ENCODE measurements around the gene QSOX2. TPM values are rescaled to one million over a fixed set of nuclear protein-coding genes. Genes with fewer than 3 reads are reported as not detected.

Gene QSOX2
- total RNA-seq, 1 donor from 2014 or later = 21.2 TPM

DNA sequence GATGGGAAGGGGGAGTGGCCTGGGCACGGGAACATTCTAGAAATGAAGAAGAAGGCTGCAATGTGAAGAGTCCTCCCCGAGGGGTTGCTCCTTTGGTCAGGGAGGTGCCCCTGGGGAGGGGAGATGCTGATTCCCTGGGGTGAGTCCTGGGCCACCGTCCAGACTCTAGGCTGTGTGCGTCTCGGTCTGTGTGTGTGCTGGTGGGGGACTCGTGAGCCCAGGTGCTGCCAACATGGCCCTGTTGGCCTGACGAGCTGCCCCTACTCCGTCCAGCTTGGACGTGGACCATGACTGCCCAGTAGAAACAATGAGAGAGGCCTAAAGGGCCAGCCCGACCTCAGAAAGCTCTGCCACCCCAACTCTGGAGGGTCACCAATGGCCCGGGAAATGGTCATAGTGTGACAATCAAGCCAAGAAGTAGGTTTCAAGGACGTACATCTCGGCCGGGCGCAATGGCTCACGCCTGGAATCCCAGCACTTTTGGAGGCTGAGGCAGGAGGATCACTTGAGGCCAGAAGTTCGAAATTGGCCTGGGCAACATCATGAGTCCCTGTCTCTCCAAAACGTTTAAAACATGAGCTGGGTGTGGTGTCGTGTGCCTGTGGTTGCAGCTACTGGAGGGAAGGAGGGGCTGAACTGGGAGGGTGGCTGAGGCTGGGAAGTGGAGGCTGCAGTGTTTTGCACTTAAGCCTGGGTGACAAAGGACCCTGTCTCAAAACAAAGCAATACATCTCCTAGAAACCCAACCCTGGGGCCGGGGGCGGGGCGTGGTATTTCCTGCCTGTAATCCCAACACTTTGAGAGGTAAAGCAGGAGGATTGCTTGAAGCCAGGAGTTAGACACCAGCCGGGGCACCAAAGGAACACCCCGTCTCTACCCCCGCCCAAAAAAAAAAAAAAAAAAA, 57.7 kb downstream of the QSOX2 start:
- TF ChIP-seq, protein P1, sequence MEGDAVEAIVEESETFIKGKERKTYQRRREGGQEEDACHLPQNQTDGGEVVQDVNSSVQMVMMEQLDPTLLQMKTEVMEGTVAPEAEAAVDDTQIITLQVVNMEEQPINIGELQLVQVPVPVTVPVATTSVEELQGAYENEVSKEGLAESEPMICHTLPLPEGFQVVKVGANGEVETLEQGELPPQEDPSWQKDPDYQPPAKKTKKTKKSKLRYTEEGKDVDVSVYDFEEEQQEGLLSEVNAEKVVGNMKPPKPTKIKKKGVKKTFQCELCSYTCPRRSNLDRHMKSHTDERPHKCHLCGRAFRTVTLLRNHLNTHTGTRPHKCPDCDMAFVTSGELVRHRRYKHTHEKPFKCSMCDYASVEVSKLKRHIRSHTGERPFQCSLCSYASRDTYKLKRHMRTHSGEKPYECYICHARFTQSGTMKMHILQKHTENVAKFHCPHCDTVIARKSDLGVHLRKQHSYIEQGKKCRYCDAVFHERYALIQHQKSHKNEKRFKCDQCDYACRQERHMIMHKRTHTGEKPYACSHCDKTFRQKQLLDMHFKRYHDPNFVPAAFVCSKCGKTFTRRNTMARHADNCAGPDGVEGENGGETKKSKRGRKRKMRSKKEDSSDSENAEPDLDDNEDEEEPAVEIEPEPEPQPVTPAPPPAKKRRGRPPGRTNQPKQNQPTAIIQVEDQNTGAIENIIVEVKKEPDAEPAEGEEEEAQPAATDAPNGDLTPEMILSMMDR (IDR thresholded peaks at IDR 0.05; ENCODE audit: partially characterized antibody, unreplicated experiment) = no peak
- H3K4me1 Mint-ChIP-seq (ENCODE audit: low read depth, unreplicated experiment) = peaks cover 3% of the 10 kb centered on the region
- H3K36me3 Mint-ChIP-seq (ENCODE audit: unreplicated experiment) = no peaks in the 10 kb centered on the region
- H3K9me3 Mint-ChIP-seq (ENCODE audit: unreplicated experiment) = peaks cover 5% of the 10 kb centered on the region
- peak; percentile 14 for DNase-seq
- no peak overlapping the region for H3K4me3 Mint-ChIP-seq (ENCODE audit: unreplicated experiment)
- no peak overlapping the region for H3K27ac Mint-ChIP-seq (ENCODE audit: unreplicated experiment)
- peaks cover 5% of the 10 kb centered on the region for H3K27me3 Mint-ChIP-seq (ENCODE audit: unreplicated experiment)

DNA sequence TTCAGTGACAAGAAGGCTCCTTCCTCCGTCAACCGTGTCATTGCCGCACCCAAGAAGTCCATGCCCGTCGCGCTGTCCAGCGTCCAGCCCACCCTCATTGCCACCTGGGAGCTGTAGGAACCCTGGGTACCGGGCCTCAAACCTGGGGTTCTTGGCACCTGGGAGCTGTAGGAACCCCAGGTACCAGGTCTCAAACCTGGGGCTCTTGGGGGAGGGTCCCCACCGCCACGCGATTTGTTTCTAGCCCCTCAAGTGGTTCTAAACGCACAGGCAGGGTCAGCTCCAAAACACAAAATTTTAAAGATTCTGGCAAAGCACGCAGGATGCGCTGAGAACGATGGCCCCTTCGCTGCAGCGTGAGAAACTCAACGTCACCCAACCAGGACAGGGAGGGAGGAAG, 58.4 kb downstream of the QSOX2 start:
- Mint-ChIP-seq H3K27me3 (ENCODE audit: unreplicated experiment) (peaks cover 8% of the 10 kb centered on the region), H3K9me3 (ENCODE audit: unreplicated experiment) (peaks cover 5% of the 10 kb centered on the region), H3K36me3 (ENCODE audit: unreplicated experiment) (no peaks in the 10 kb centered on the region), H3K4me3 (ENCODE audit: unreplicated experiment) (no peak overlapping the region), H3K4me1 (ENCODE audit: low read depth, unreplicated experiment) (peaks cover 3% of the 10 kb centered on the region), H3K27ac (ENCODE audit: unreplicated experiment) (no peak overlapping the region)
- no peak for DNase-seq
- TF ChIP-seq, protein P1 (IDR thresholded peaks at IDR 0.05; ENCODE audit: partially characterized antibody, unreplicated experiment) = no peak

DNA sequence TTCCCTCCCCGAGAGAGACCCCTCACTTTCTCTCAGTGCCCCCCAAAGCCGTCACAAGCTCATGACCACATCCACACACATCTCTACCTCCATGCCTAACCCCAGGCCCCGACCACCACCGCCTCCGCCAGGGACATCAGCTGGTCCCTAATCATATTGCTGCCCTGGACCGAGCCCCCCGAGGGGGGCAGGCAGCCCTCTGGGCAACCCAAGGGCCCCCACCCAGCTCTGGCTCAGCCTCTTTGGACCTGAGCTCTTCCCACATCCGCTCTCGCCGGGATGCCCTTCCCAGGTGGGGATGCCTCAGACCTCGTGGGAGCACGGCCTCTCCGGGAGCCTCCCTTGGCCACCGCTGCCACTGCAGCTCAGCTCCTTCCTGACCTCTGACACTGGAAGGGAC, 59.2 kb downstream of the QSOX2 start:
- H3K27me3 Mint-ChIP-seq (ENCODE audit: unreplicated experiment) = peaks cover 8% of the 10 kb centered on the region
- H3K36me3 Mint-ChIP-seq (ENCODE audit: unreplicated experiment) = no peaks in the 10 kb centered on the region
- no peak overlapping the region for H3K4me3 Mint-ChIP-seq (ENCODE audit: unreplicated experiment)
- TF ChIP-seq, protein P1 (IDR thresholded peaks at IDR 0.05; ENCODE audit: partially characterized antibody, unreplicated experiment) = no peak
- H3K27ac Mint-ChIP-seq (ENCODE audit: unreplicated experiment) = no peak overlapping the region
- H3K9me3 Mint-ChIP-seq (ENCODE audit: unreplicated experiment) = peaks cover 2% of the 10 kb centered on the region
- peaks cover 3% of the 10 kb centered on the region for H3K4me1 Mint-ChIP-seq (ENCODE audit: low read depth, unreplicated experiment)
- DNase-seq = peak; percentile 22

DNA sequence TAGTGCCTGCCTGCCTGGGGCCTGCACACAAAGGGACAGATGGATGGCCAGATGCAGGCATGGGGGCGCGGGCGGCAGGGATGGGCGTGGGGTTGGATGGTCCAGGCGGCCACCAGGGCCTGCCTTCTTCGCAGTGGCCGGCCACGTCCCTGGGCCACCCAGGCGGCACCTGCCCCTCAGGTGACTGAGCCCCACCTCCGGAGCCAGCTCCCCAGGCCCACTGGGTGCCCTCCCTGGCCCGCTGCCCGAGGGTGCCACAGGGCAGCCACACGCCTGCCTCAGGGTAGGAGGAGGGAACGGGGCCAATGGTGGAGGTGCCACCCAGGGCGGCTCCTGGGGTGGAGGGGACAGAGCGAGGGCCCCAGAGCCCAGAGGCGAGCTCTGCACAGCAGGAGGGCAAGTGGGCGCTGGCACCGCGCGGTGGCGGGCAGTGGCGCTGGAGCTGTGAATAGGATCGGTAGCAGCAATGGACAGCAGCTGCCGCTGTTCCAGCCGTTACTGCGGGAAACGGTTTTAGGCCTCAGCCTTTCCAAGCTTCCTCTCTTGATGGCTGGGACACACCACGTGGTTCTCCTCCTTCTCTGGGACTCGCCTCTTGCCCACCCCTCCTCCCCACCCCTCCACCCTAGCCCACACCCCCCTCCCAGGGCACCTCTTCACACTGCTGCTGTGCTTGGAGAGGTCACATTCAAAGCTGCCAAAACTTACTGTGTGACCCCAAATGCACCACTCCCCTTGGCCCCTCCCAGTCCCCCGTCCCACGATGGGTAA, 59.8 kb downstream of the QSOX2 start:
- Mint-ChIP-seq H3K27me3 (ENCODE audit: unreplicated experiment) (peaks cover 8% of the 10 kb centered on the region), H3K27ac (ENCODE audit: unreplicated experiment) (no peak overlapping the region), H3K4me3 (ENCODE audit: unreplicated experiment) (no peak overlapping the region), H3K36me3 (ENCODE audit: unreplicated experiment) (no peaks in the 10 kb centered on the region), H3K4me1 (ENCODE audit: low read depth, unreplicated experiment) (peaks cover 3% of the 10 kb centered on the region), H3K9me3 (ENCODE audit: unreplicated experiment) (peaks cover 2% of the 10 kb centered on the region)
- peak; percentile 27 for DNase-seq
- TF ChIP-seq, protein P1 (IDR thresholded peaks at IDR 0.05; ENCODE audit: partially characterized antibody, unreplicated experiment) = no peak
